Retina (tissue), 1 donor: ENCODE results near the gene LYRM2.

Source experiments
- DNase-seq: peaks from one replicate; pipeline ENCODE4 v3.0.0-alpha.2; 2016

The LYRM2 gene

GRCh38 chr6:89589297-89590025, 49.1 kb downstream of the LYRM2 start:
- DNase-seq, result no peak

GRCh38 chr6:89585154-89585553, 53.4 kb downstream of the LYRM2 start:
- no peak for DNase-seq

- DNase-seq, result no peak
These were observed 54.0 kb downstream of the LYRM2 start for GRCh38 chr6:89584539-89584938.

GRCh38 chr6:89583559-89583958, 55.0 kb downstream of the LYRM2 start:
- no peak for DNase-seq

GRCh38 chr6:89582669-89583325, 55.8 kb downstream of the LYRM2 start:
- no peak for DNase-seq

- no peak for DNase-seq
These were observed 56.9 kb downstream of the LYRM2 start for GRCh38 chr6:89581689-89582088.

- no peak for DNase-seq
These were observed 57.4 kb downstream of the LYRM2 start for GRCh38 chr6:89580997-89581666.

- DNase-seq, result no peak
These were observed 63.0 kb downstream of the LYRM2 start for GRCh38 chr6:89575562-89575960.

- no peak for DNase-seq
These were observed 63.5 kb downstream of the LYRM2 start for GRCh38 chr6:89574910-89575561.

- DNase-seq, result no peak
These were observed 70.7 kb downstream of the LYRM2 start for GRCh38 chr6:89567630-89568390.

- peak; percentile 87 for DNase-seq
These were observed 71.5 kb downstream of the LYRM2 start for GRCh38 chr6:89566930-89567629.

- no peak for DNase-seq
These were observed 72.3 kb downstream of the LYRM2 start for GRCh38 chr6:89566008-89566800.

- no peak for DNase-seq
These were observed 73.7 kb downstream of the LYRM2 start for GRCh38 chr6:89564752-89565427.

- DNase-seq, result peak; percentile 4
These were observed 74.7 kb downstream of the LYRM2 start for GRCh38 chr6:89563866-89564265.

GRCh38 chr6:89562093-89562973, 76.2 kb downstream of the LYRM2 start:
- DNase-seq, result peak; percentile 73

- no peak for DNase-seq
These were observed 79.1 kb downstream of the LYRM2 start for GRCh38 chr6:89559487-89559886.

- DNase-seq, result no peak
These were observed 82.7 kb downstream of the LYRM2 start for GRCh38 chr6:89555806-89556205.

GRCh38 chr6:89555031-89555430, 83.5 kb downstream of the LYRM2 start:
- no peak for DNase-seq

GRCh38 chr6:89554106-89554505, 84.4 kb downstream of the LYRM2 start:
- DNase-seq, result no peak

GRCh38 chr6:89553431-89553830, 85.1 kb downstream of the LYRM2 start:
- DNase-seq, result no peak
